Fibroblast of villous mesenchyme (primary cell): ENCODE data around the gene ANKRD31. TPM values are rescaled to one million over a fixed set of nuclear protein-coding genes. Genes with fewer than 3 reads are reported as not detected.

ENCODE experiments used
- DNase-seq: peaks from one replicate; pipeline ENCODE4 v3.0.0-alpha.2; 2010; ENCODE audit warnings: low read depth
- H3K4me3 ChIP-seq: 2 replicates; pipeline ENCODE4 v1.5.1; 2011; ENCODE audit warnings: low read depth, mild to moderate bottlenecking, low read length
- CTCF ChIP-seq: IDR thresholded peaks from 2 replicates; pipeline ENCODE4 v1.5.1; 2012; ENCODE audit warnings: low read depth, mild to moderate bottlenecking, low read length; ENCODE audit not compliant: insufficient read depth
- total RNA-seq: library from RNA; depleted of rRNA; stranded (reverse); fragments of >200 nt; gene quantifications from 2 replicates; pipeline ENCODE4 v1.2.3, GENCODE V29; 2012

The ANKRD31 gene
- total RNA-seq, 1 donor: under 0.01 TPM

DNA sequence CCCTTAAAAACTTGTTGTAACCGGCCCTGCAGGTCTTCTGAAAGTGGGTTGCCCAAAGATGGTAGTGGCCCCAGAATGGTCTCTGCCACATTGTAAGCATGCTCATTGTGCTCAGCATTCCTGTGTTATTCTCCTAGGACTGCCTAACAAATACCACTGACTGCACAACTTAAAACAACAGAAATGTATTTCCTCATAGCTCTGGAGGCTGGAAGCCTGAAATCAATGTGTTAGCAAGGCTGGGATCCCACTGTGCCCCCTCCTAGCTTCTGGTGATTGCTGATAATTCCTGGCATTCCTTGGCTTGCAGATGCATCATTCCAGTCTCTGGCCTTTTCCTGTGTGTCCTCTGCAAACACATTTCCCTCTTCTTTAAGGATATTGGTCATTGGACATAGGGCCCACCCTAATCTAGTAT is 180.9 kb downstream of the ANKRD31 start:
- TF ChIP-seq CTCF: no peak
- DNase-seq: peak; percentile 65
- H3K4me3 ChIP-seq: no peak overlapping the region

GRCh38 chr5:75054134-75054930 is 182.3 kb downstream of the ANKRD31 start:
- peak; percentile 70 for DNase-seq
- peak overlapping the region; percentile 67 for H3K4me3 ChIP-seq
- TF ChIP-seq CTCF: no peak

GRCh38 chr5:75053304-75054133 is 183.2 kb downstream of the ANKRD31 start:
- DNase-seq: peak; percentile 84
- TF ChIP-seq CTCF: peak; percentile 20

GRCh38 chr5:75053054-75053303 is 183.7 kb downstream of the ANKRD31 start:
- TF ChIP-seq CTCF: no peak
- H3K4me3 ChIP-seq: peak overlapping the region; percentile 67
- no peak for DNase-seq

More at GRCh38 chr5:75053304-75054133, 183.2 kb downstream of the ANKRD31 start:
- peak overlapping the region; percentile 67 for H3K4me3 ChIP-seq

DNA sequence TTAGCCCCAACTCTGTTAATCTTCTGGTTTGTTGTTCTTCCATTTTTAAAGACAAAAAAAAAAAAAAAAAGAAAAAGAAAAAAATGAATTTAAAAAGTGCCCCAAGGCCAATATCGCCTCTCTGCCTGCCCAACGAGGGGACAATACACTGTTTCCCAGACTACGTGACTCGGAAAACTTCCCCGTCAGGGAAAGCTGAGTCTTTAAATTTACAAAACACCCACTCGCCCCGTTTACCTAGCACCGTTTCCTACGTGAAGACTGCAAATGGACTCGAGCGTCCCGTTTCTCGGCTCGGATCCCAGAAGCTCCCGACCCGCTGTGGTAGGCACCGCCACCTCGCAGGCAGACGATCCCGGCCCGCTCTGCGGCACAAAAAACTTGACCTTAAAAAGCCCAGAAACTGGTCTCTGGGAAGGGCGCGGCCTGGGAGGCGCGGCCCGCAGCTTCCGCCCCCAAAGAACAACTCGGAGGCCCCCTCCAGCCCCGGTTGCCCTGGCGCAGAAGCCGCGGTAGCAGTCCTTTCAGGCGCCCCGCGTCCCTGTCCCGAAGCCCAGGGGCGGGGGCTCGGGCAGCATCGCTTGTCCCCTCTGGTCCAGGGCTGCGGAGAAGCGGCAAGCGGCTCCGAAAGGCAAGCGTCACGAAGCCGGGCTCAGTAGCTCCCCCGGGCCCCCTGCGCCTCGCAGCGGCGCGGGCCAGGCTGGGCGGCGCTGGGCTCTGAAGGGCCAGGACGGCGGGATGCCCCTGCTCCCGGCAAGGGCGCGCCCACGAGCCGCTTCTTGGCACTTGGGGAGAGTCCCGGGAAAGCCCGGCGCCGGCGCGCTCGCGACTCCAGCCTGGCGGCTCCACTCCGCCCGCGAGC is 184.3 kb downstream of the ANKRD31 start, which contains the start of gene GCNT4:
GCNT4 (minus strand) TSS at position 367 of the 862 bp plus-strand sequence. CDS start 22,521 bp downstream, outside the sequence.
- TF ChIP-seq CTCF: no peak
- peak; percentile 53 for DNase-seq
- peak within 1 kb of the TSS; percentile 67 for H3K4me3 ChIP-seq

DNA sequence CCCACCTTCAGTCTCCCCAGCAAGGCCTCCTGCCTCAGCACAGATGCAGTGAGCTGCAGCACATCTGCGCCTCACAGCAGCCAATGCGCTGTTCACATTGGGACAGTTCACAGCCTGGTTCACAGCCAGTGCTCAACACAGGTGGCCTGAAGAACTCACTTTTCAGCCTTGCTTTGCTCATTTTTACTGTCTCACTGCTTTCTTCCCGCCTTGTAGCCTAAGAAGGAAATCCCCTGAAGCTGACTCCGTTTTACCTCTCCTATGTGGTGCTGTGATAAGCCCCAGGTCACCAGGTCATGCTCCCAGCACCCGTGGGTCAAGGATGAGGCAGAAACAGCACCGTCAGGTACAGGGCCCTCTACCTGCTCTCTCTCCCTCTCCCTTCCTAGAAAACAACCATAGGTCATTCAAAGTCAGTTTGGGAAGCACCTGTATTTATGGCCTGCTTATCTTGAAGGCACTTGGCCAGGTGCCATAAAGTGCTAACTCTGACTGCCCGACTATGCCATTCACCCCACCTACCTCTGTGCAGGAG is 185.4 kb downstream of the ANKRD31 start:
- peak overlapping the region; percentile 67 for H3K4me3 ChIP-seq
- no peak for DNase-seq
- TF ChIP-seq CTCF: no peak
